Measurements from ENCODE around the gene IL16. TPM values are rescaled to one million over a fixed set of nuclear protein-coding genes. Genes with fewer than 3 reads are reported as not detected.

The IL16 gene
- total RNA-seq, 1 experiment from 2014 or later, result not detected

- H3K4me1 Mint-ChIP-seq (ENCODE audit: low read depth, unreplicated experiment), result peaks cover 10% of the 10 kb centered on the region
- CTCF ChIA-PET, result no interaction called here
- TF ChIP-seq, protein P1, sequence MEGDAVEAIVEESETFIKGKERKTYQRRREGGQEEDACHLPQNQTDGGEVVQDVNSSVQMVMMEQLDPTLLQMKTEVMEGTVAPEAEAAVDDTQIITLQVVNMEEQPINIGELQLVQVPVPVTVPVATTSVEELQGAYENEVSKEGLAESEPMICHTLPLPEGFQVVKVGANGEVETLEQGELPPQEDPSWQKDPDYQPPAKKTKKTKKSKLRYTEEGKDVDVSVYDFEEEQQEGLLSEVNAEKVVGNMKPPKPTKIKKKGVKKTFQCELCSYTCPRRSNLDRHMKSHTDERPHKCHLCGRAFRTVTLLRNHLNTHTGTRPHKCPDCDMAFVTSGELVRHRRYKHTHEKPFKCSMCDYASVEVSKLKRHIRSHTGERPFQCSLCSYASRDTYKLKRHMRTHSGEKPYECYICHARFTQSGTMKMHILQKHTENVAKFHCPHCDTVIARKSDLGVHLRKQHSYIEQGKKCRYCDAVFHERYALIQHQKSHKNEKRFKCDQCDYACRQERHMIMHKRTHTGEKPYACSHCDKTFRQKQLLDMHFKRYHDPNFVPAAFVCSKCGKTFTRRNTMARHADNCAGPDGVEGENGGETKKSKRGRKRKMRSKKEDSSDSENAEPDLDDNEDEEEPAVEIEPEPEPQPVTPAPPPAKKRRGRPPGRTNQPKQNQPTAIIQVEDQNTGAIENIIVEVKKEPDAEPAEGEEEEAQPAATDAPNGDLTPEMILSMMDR (IDR thresholded peaks at IDR 0.05; ENCODE audit: unreplicated experiment), result no peak
- no peak overlapping the region for H3K4me3 Mint-ChIP-seq (ENCODE audit: low read depth, unreplicated experiment)
- intact Hi-C loops (cut with micrococcal nuclease; ENCODE audit: unreplicated experiment), result no loop called here
- H3K27ac Mint-ChIP-seq (ENCODE audit: unreplicated experiment), result no peak overlapping the region
- peaks cover 86% of the 10 kb centered on the region for H3K27me3 Mint-ChIP-seq (ENCODE audit: unreplicated experiment)
- no peak for DNase-seq
- H3K9me3 Mint-ChIP-seq (ENCODE audit: low read depth, unreplicated experiment), result no peaks in the 10 kb centered on the region
- H3K36me3 Mint-ChIP-seq (ENCODE audit: insufficient read depth, unreplicated experiment), result no peaks in the 10 kb centered on the region
- BruUV-seq (replicated peaks), result no TSS peak
Measured at GRCh38 chr15:81298611-81299010, 101.9 kb downstream of the IL16 start.

- BruUV-seq (replicated peaks), result no TSS peak
Measured at GRCh38 chr15:81299156-81299555, 102.5 kb downstream of the IL16 start.

DNA sequence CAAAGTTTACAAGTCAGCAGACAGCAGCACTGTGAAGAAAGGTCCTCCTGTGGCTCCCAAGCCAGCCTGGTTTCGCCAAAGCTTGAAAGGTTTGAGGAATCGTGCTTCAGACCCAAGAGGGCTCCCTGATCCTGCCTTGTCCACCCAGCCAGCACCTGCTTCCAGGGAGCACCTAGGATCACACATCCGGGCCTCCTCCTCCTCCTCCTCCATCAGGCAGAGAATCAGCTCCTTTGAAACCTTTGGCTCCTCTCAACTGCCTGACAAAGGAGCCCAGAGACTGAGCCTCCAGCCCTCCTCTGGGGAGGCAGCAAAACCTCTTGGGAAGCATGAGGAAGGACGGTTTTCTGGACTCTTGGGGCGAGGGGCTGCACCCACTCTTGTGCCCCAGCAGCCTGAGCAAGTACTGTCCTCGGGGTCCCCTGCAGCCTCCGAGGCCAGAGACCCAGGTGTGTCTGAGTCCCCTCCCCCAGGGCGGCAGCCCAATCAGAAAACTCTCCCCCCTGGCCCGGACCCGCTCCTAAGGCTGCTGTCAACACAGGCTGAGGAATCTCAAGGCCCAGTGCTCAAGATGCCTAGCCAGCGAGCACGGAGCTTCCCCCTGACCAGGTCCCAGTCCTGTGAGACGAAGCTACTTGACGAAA lies 103.1 kb downstream of the IL16 start:
- no peak overlapping the region for H3K27ac Mint-ChIP-seq (ENCODE audit: unreplicated experiment)
- no peak for DNase-seq
- no TSS peak for BruUV-seq (replicated peaks)
- TF ChIP-seq, protein P1 (IDR thresholded peaks at IDR 0.05; ENCODE audit: unreplicated experiment), result no peak
- H3K36me3 Mint-ChIP-seq (ENCODE audit: insufficient read depth, unreplicated experiment), result no peaks in the 10 kb centered on the region
- no peaks in the 10 kb centered on the region for H3K9me3 Mint-ChIP-seq (ENCODE audit: low read depth, unreplicated experiment)
- intact Hi-C loops (cut with micrococcal nuclease; ENCODE audit: unreplicated experiment), result no loop called here
- H3K4me3 Mint-ChIP-seq (ENCODE audit: low read depth, unreplicated experiment), result no peak overlapping the region
- H3K27me3 Mint-ChIP-seq (ENCODE audit: unreplicated experiment), result peaks cover 86% of the 10 kb centered on the region
- CTCF ChIA-PET, result no interaction called here
- peaks cover 10% of the 10 kb centered on the region for H3K4me1 Mint-ChIP-seq (ENCODE audit: low read depth, unreplicated experiment)

More at GRCh38 chr15:81299156-81299555, 102.5 kb downstream of the IL16 start:
- intact Hi-C loops (cut with micrococcal nuclease; ENCODE audit: unreplicated experiment), result no loop called here
- TF ChIP-seq, protein P1 (IDR thresholded peaks at IDR 0.05; ENCODE audit: unreplicated experiment), result no peak
- H3K27me3 Mint-ChIP-seq (ENCODE audit: unreplicated experiment), result peaks cover 86% of the 10 kb centered on the region
- no peaks in the 10 kb centered on the region for H3K36me3 Mint-ChIP-seq (ENCODE audit: insufficient read depth, unreplicated experiment)
- DNase-seq, result no peak
- H3K9me3 Mint-ChIP-seq (ENCODE audit: low read depth, unreplicated experiment), result no peaks in the 10 kb centered on the region
- CTCF ChIA-PET, result no interaction called here
- H3K4me1 Mint-ChIP-seq (ENCODE audit: low read depth, unreplicated experiment), result peaks cover 10% of the 10 kb centered on the region
- H3K4me3 Mint-ChIP-seq (ENCODE audit: low read depth, unreplicated experiment), result no peak overlapping the region
- no peak overlapping the region for H3K27ac Mint-ChIP-seq (ENCODE audit: unreplicated experiment)

- Mint-ChIP-seq H3K36me3 (ENCODE audit: insufficient read depth, unreplicated experiment) (no peaks in the 10 kb centered on the region), H3K4me3 (ENCODE audit: low read depth, unreplicated experiment) (no peak overlapping the region), H3K27me3 (ENCODE audit: unreplicated experiment) (peaks cover 79% of the 10 kb centered on the region), H3K9me3 (ENCODE audit: low read depth, unreplicated experiment) (no peaks in the 10 kb centered on the region), H3K4me1 (ENCODE audit: low read depth, unreplicated experiment) (peaks cover 10% of the 10 kb centered on the region), H3K27ac (ENCODE audit: unreplicated experiment) (no peak overlapping the region)
- TF ChIP-seq, protein P1 (IDR thresholded peaks at IDR 0.05; ENCODE audit: unreplicated experiment), result no peak
- CTCF ChIA-PET, result no interaction called here
- no TSS peak for BruUV-seq (replicated peaks)
- intact Hi-C loops (cut with micrococcal nuclease; ENCODE audit: unreplicated experiment), result no loop called here
- DNase-seq, result no peak
Measured at GRCh38 chr15:81301385-81301784, 104.7 kb downstream of the IL16 start.
